IMR-90 (cell line): ENCODE results near the gene NHEJ1. TPM values are rescaled to one million over a fixed set of nuclear protein-coding genes. Genes with fewer than 3 reads are reported as not detected.

Experiments used
- ATAC-seq: fragments of 200-7000 bp; cut with Tn5 transposase; 2 replicates; pipeline ENCODE4 v1.9.1; 2020; ENCODE audit warnings: low read depth, mild to moderate bottlenecking, moderate library complexity
- BruUV-seq: library from RNA; stranded (reverse); fragments of 400-500 nt; replicated peaks from 2 replicates; lab custom pipeline; 2021; lab: Mats Ljungman, UMichigan
- CTCF ChIA-PET: fragments of 300-600 bp; formaldehyde crosslinking; extraction: SDS; loops from one replicate; lab custom pipeline; 2021; ENCODE audit warnings: antibody characterized with exemption; lab: Yijun Ruan, JAX
- POLR2A ChIA-PET: fragments of 300-600 bp; sonication (Branson Sonifier 250); formaldehyde crosslinking; loops from one replicate; lab custom pipeline; 2022; ENCODE audit warnings: antibody characterized with exemption; ENCODE audit not compliant: unreplicated experiment; lab: Charles Lee
- DNase-seq: peaks from one replicate; pipeline ENCODE4 v3.0.0; 2013
- H2AFZ ChIP-seq: replicated peaks from 2 replicates; pipeline ENCODE3; 2013; ENCODE audit warnings: low read length, mild to moderate bottlenecking; ENCODE audit not compliant: poor library complexity
- H2AK5ac ChIP-seq: 2 replicates; pipeline ENCODE4 v1.6.1; 2013; ENCODE audit warnings: low read depth, low read length, inconsistent platforms
- H2AK9ac ChIP-seq: replicated peaks from 2 replicates; pipeline ENCODE3; 2013; ENCODE audit warnings: mild to moderate bottlenecking, low read depth, low read length, moderate library complexity; ENCODE audit not compliant: poor library complexity
- H2BK120ac ChIP-seq: 2 replicates; pipeline ENCODE4 v1.6.1; 2013; ENCODE audit warnings: low read depth, low read length, inconsistent platforms
- H2BK15ac ChIP-seq: 3 replicates; pipeline ENCODE4 v1.6.1; 2013; ENCODE audit warnings: low read depth, low read length, inconsistent platforms
- H2BK20ac ChIP-seq: 2 replicates; pipeline ENCODE4 v1.6.1; 2013; ENCODE audit warnings: low read depth, mild to moderate bottlenecking, inconsistent platforms, low read length, moderate library complexity
- H2BK5ac ChIP-seq: 2 replicates; pipeline ENCODE4 v1.6.1; 2013; ENCODE audit warnings: mild to moderate bottlenecking, low read depth, low read length, inconsistent platforms; ENCODE audit not compliant: poor library complexity, severe bottlenecking
- H3K14ac ChIP-seq: replicated peaks from 2 replicates; pipeline ENCODE4 v1.6.1; 2013; ENCODE audit warnings: low read depth, low read length, inconsistent platforms
- H3K18ac ChIP-seq: 2 replicates; pipeline ENCODE4 v1.6.1; 2013; ENCODE audit warnings: low read depth, low read length, control low read depth
- H3K23ac ChIP-seq: 2 replicates; pipeline ENCODE4 v1.6.1; 2013; ENCODE audit warnings: low read depth, low read length, inconsistent platforms
- H3K27ac ChIP-seq: 2 replicates; pipeline ENCODE4 v1.5.1; 2013; ENCODE audit warnings: mild to moderate bottlenecking, control low read depth, low read length; ENCODE audit not compliant: insufficient read depth
- H3K27me3 ChIP-seq: 2 replicates; pipeline ENCODE4 v1.6.1; 2013; ENCODE audit warnings: low read length; ENCODE audit not compliant: control insufficient read depth, insufficient read depth
- H3K36me3 ChIP-seq: 2 replicates; pipeline ENCODE4 v1.6.1; 2013; ENCODE audit warnings: low read length, mixed read lengths; ENCODE audit not compliant: control insufficient read depth, insufficient read depth
- H3K4ac ChIP-seq: 2 replicates; pipeline ENCODE4 v1.6.1; 2013; ENCODE audit warnings: low read depth, low read length, inconsistent platforms
- H3K4me1 ChIP-seq: 2 replicates; pipeline ENCODE4 v1.6.1; 2013; ENCODE audit warnings: low read length, mixed read lengths; ENCODE audit not compliant: control insufficient read depth, insufficient read depth
- H3K4me2 ChIP-seq: 2 replicates; pipeline ENCODE4 v1.6.1; 2013; ENCODE audit warnings: low read depth, mild to moderate bottlenecking, control low read depth, low read length, moderate library complexity
- H3K4me3 ChIP-seq: 2 replicates; pipeline ENCODE4 v1.5.1; 2013; ENCODE audit warnings: low read depth, mild to moderate bottlenecking, control low read depth, low read length, moderate library complexity; ENCODE audit not compliant: insufficient read depth
- H3K56ac ChIP-seq: 2 replicates; pipeline ENCODE4 v1.6.1; 2013; ENCODE audit warnings: low read length, inconsistent platforms; ENCODE audit not compliant: insufficient read depth; ENCODE audit errors: extremely low read depth
- H3K79me1 ChIP-seq, 2 experiments: 2 replicates each; pipeline ENCODE4 v1.6.1; 2013; ENCODE audit warnings: low read length in 2 of 2, inconsistent platforms in 1 of 2, low read depth in 1 of 2
- H3K9ac ChIP-seq: 2 replicates; pipeline ENCODE4 v1.6.1; 2013; ENCODE audit warnings: low read depth, low read length, control low read depth
- H3K9me1 ChIP-seq: 2 replicates; pipeline ENCODE4 v1.6.1; 2013; ENCODE audit warnings: low read length, inconsistent platforms; ENCODE audit not compliant: insufficient read depth
- H3K9me3 ChIP-seq: 2 replicates; pipeline ENCODE4 v1.6.1; 2013; ENCODE audit warnings: low read length; ENCODE audit not compliant: control insufficient read depth, insufficient read depth
- H4K20me1 ChIP-seq: 2 replicates; pipeline ENCODE4 v1.6.1; 2013; ENCODE audit warnings: low read length, inconsistent platforms; ENCODE audit not compliant: insufficient read depth
- H4K5ac ChIP-seq: 2 replicates; pipeline ENCODE4 v1.6.1; 2013; ENCODE audit warnings: mild to moderate bottlenecking, low read depth, low read length, control low read depth
- H4K8ac ChIP-seq, 2 experiments: 2 replicates each; pipeline ENCODE4 v1.6.1; 2013; ENCODE audit warnings: low read depth in 2 of 2, low read length in 2 of 2, control low read depth in 1 of 2, inconsistent platforms in 1 of 2
- H4K91ac ChIP-seq: 2 replicates; pipeline ENCODE4 v1.6.1; 2013; ENCODE audit warnings: low read depth, low read length, inconsistent platforms; ENCODE audit not compliant: insufficient read depth
- BHLHE40 ChIP-seq: fragments of 150-350 bp; IDR thresholded peaks from 2 replicates; pipeline ENCODE4 v1.6.1; 2016; ENCODE audit warnings: mild to moderate bottlenecking, low read depth, low read length
- CEBPB ChIP-seq: IDR thresholded peaks from 2 replicates; pipeline ENCODE4 v1.6.1; 2012; ENCODE audit warnings: low read depth, low read length, improper control_type of control experiment
- CHD1 ChIP-seq: IDR thresholded peaks from 2 replicates; pipeline ENCODE4 v1.6.1; 2012; ENCODE audit warnings: low read depth, low read length, improper control_type of control experiment
- FOS ChIP-seq: fragments of 150-350 bp; IDR thresholded peaks from 2 replicates; pipeline ENCODE4 v1.6.1; 2016; ENCODE audit warnings: low read depth, low read length
- MAFK ChIP-seq: IDR thresholded peaks from 2 replicates; pipeline ENCODE4 v1.6.1; 2012; ENCODE audit warnings: low read depth, low read length, improper control_type of control experiment
- MAZ ChIP-seq: IDR thresholded peaks from 2 replicates; pipeline ENCODE4 v1.6.1; 2012; ENCODE audit warnings: low read depth, mild to moderate bottlenecking, low read length, improper control_type of control experiment, moderate library complexity, borderline replicate concordance
- NFE2L2 ChIP-seq: fragments of 150-350 bp; IDR thresholded peaks from 2 replicates; pipeline ENCODE4 v1.6.1; 2016; ENCODE audit warnings: low read depth, mild to moderate bottlenecking, low read length
- RAD21 ChIP-seq: IDR thresholded peaks from 2 replicates; pipeline ENCODE4 v1.6.1; 2012; ENCODE audit warnings: low read length, improper control_type of control experiment
- RFX5 ChIP-seq: IDR thresholded peaks from 2 replicates; pipeline ENCODE4 v1.8.0; 2012; ENCODE audit warnings: low read depth, mild to moderate bottlenecking, low read length, moderate library complexity
- WGBS, 2 experiments: methylation state at CpG; one replicate each; pipeline versions ENCODE4 v1.1.5 to v1.1.7; 2013; ENCODE audit warnings: missing lambda C conversion rate in 2 of 2; ENCODE audit not compliant: insufficient read length in 1 of 2; ENCODE audit errors: extremely low coverage in 2 of 2; 5-methylcytosine and 5-hydroxymethylcytosine counted together
- dilution Hi-C: fragments of 300-500 bp; cut with HindIII; formaldehyde crosslinking; loops from one replicate; pipeline ENCODE4 v1.14.3; 2018; ENCODE audit warnings: low sequenced_read_pairs; ENCODE audit not compliant: unreplicated experiment
- in situ Hi-C: fragments of 300-500 bp; cut with MboI; formaldehyde crosslinking; loops from 3 replicates; pipeline ENCODE4 v1.14.3; 2019; ENCODE audit warnings: low sequenced_read_pairs, inconsistent platforms, mixed read lengths
- intact Hi-C: fragments of 100-400 bp; cut with micrococcal nuclease; formaldehyde crosslinking; loops from 2 replicates; pipeline ENCODE4 v1.10.0; 2022
- polyA plus RNA-seq, 3 experiments: library from polyadenylated mRNA; depleted of rRNA; stranded (reverse); fragments of >200 nt; gene quantifications; 2 replicates each; pipeline ENCODE4 v1.2.3, GENCODE V29; 2012; ENCODE audit warnings: low replicate concordance in 1 of 3
- total RNA-seq: library from RNA; depleted of rRNA; stranded (reverse); fragments of >200 nt; gene quantifications from 2 replicates; pipeline ENCODE4 v1.2.3, GENCODE V29; 2012
- TF ChIP-seq, protein P1 (sequence below): conservative IDR thresholded peaks from 2 replicates; pipeline ENCODE4 v1.5.1; 2012; ENCODE audit warnings: mild to moderate bottlenecking, low read depth, low read length, improper control_type of control experiment
- TF ChIP-seq, protein P2 (sequence below): fragments of 150-350 bp; IDR thresholded peaks from 2 replicates; pipeline ENCODE4 v1.6.1; 2017; ENCODE audit warnings: mild to moderate bottlenecking, antibody characterized with exemption, low read length, low read depth
- TF ChIP-seq, protein P3 (sequence below): fragments of 150-350 bp; IDR thresholded peaks from 2 replicates; pipeline ENCODE4 v1.6.1; 2016; ENCODE audit warnings: low read depth, mild to moderate bottlenecking, low read length, moderate library complexity, borderline replicate concordance

NHEJ1 gene
- total and polyA plus RNA-seq, 2 of the 4 experiments (the other 2 are of a cell fraction): 12.5 to 23.1 TPM

DNA sequence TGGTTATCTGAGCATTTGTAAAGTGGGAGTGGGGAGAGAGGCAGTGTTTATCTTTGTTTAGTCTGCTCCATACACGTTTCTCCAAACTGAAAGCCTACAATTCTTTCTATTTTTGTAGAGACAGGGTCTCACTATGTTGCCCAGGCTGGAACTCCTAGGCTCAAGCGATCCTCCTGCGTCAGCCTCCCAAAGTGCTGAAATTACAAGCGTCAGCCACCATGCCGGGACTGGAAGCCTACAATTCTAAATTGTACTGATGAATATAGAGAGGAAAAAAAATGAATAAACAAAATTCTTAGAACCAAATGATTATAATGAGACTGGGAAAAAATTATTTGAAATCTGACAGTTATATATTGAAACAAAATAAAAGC lies 44.5 kb upstream of the NHEJ1 start:
- POLR2A ChIA-PET: no interaction called here

More for the DNA sequence above, 44.5 kb upstream of the NHEJ1 start:
- Histone ChIP-seq H2BK5ac (no peak overlapping the region), H4K91ac (no peak overlapping the region), H2BK20ac (no peak overlapping the region), H3K9me1 (peaks cover 8% of the 10 kb centered on the region; the same call in 1 of the 2 replicates), H3K4me2 (no peak overlapping the region), H4K20me1 (peaks cover 9% of the 10 kb centered on the region; the same call in 1 of the 2 replicates), H3K18ac (no peak overlapping the region), H2AK9ac (no peak overlapping the region), H3K36me3 (peaks cover 15% of the 10 kb centered on the region), H3K27ac (no peak overlapping the region), H3K14ac (no peak overlapping the region), H3K4me3 (no peak overlapping the region), H3K9me3 (no peaks in the 10 kb centered on the region), H2AK5ac (no peak overlapping the region), H3K9ac (no peak overlapping the region), H3K4me1 (peaks cover 16% of the 10 kb centered on the region), H2AFZ (no peak overlapping the region), H2BK120ac (no peak overlapping the region), H2BK15ac (no peak overlapping the region), H4K5ac (no peak overlapping the region), H4K8ac (no peak overlapping the region), H3K27me3 (no peaks in the 10 kb centered on the region), H3K23ac (no peak overlapping the region), H3K56ac (no peak overlapping the region), H3K79me1 (peaks cover 5 to 19% of the 10 kb centered on the region in 2 experiments; a peak in 3 of 4 replicates), H3K4ac (no peak overlapping the region)
- in situ Hi-C loops (loop anchor here (5.0 kb wide), 1 partner anchor 33 kb away; the partner anchor contains the start of gene SLC23A3), intact Hi-C loops (no loop called here), dilution Hi-C loops (no loop called here)
- DNase-seq (no peak), ATAC-seq (no peak)
- WGBS, 2 experiments: no CpG with 5 or more reads among the region's 5 CpGs
- no TSS peak for BruUV-seq
- CTCF ChIA-PET: no interaction called here
- no peak for TF ChIP-seq BHLHE40
- TF ChIP-seq, protein P1, sequence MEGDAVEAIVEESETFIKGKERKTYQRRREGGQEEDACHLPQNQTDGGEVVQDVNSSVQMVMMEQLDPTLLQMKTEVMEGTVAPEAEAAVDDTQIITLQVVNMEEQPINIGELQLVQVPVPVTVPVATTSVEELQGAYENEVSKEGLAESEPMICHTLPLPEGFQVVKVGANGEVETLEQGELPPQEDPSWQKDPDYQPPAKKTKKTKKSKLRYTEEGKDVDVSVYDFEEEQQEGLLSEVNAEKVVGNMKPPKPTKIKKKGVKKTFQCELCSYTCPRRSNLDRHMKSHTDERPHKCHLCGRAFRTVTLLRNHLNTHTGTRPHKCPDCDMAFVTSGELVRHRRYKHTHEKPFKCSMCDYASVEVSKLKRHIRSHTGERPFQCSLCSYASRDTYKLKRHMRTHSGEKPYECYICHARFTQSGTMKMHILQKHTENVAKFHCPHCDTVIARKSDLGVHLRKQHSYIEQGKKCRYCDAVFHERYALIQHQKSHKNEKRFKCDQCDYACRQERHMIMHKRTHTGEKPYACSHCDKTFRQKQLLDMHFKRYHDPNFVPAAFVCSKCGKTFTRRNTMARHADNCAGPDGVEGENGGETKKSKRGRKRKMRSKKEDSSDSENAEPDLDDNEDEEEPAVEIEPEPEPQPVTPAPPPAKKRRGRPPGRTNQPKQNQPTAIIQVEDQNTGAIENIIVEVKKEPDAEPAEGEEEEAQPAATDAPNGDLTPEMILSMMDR: no peak
- no peak for TF ChIP-seq MAZ
- no peak for TF ChIP-seq NFE2L2
- no peak for TF ChIP-seq FOS
- TF ChIP-seq, protein P2, sequence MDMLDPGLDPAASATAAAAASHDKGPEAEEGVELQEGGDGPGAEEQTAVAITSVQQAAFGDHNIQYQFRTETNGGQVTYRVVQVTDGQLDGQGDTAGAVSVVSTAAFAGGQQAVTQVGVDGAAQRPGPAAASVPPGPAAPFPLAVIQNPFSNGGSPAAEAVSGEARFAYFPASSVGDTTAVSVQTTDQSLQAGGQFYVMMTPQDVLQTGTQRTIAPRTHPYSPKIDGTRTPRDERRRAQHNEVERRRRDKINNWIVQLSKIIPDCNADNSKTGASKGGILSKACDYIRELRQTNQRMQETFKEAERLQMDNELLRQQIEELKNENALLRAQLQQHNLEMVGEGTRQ: no peak
- TF ChIP-seq RFX5: no peak
- no peak for TF ChIP-seq RAD21
- TF ChIP-seq CHD1: no peak
- TF ChIP-seq CEBPB: no peak
- no peak for TF ChIP-seq MAFK
- TF ChIP-seq, protein P3, sequence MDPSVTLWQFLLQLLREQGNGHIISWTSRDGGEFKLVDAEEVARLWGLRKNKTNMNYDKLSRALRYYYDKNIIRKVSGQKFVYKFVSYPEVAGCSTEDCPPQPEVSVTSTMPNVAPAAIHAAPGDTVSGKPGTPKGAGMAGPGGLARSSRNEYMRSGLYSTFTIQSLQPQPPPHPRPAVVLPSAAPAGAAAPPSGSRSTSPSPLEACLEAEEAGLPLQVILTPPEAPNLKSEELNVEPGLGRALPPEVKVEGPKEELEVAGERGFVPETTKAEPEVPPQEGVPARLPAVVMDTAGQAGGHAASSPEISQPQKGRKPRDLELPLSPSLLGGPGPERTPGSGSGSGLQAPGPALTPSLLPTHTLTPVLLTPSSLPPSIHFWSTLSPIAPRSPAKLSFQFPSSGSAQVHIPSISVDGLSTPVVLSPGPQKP: no peak
